Measurements from ENCODE around the gene SIK2. TPM values are rescaled to one million over a fixed set of nuclear protein-coding genes. Genes with fewer than 3 reads are reported as not detected.

SIK2 gene
- total and polyA plus RNA-seq, 2 experiments from 2014 or later, result 1.5 to 14.2 TPM

DNA sequence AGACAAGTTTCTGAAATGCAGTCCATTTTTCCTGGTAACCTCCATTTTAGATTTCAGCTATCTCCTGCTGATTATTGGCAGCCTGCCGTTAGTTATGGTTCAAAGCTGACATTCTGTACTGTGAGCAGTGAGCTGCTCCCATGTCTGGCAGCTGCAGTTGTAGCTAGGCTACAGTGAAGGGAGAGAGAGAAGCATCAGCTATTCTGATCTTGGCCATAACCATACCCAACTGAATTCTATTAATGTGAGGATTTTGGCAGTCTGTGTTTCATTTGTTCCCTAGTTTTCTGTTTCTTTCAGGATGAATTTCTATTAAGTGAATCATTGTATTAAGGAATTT, 33.4 kb downstream of the SIK2 start:
- DNase-seq (ENCODE audit: low read depth in 1 of 2, low spot score in 1 of 2), result peak in 1 of 2 donors; percentile 76
- no peak overlapping the region for H3K27ac ChIP-seq
- H3K4me1 ChIP-seq (ENCODE audit: low read depth), result peaks cover 6% of the 10 kb centered on the region

DNA sequence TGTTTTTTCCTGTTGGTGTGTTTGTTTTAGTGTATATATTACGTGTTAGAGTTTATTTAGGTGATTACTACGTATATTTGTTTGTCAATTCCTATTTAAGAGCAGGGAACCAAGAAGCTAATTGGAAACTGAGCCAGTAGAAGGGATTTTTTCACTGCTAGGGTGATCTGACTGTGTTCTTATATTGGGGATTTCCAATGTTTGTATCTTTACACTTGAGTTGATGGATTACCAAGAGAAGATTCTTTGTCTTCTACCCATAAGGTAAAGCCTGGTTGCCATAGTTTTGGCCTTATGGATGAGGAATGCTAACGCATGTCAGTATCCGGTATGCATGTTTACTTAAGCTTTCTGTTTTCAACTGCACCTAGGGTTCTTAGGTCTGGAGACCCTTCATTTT, 35.6 kb downstream of the SIK2 start:
- H3K36me3 ChIP-seq, result no peaks in the 10 kb centered on the region
- TF ChIP-seq, protein P1, sequence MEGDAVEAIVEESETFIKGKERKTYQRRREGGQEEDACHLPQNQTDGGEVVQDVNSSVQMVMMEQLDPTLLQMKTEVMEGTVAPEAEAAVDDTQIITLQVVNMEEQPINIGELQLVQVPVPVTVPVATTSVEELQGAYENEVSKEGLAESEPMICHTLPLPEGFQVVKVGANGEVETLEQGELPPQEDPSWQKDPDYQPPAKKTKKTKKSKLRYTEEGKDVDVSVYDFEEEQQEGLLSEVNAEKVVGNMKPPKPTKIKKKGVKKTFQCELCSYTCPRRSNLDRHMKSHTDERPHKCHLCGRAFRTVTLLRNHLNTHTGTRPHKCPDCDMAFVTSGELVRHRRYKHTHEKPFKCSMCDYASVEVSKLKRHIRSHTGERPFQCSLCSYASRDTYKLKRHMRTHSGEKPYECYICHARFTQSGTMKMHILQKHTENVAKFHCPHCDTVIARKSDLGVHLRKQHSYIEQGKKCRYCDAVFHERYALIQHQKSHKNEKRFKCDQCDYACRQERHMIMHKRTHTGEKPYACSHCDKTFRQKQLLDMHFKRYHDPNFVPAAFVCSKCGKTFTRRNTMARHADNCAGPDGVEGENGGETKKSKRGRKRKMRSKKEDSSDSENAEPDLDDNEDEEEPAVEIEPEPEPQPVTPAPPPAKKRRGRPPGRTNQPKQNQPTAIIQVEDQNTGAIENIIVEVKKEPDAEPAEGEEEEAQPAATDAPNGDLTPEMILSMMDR (IDR thresholded peaks at IDR 0.05; ENCODE audit: low read depth, low read length), result no peak
- H3K9me3 ChIP-seq (ENCODE audit: low read depth), result no peaks in the 10 kb centered on the region
- DNase-seq (ENCODE audit: low read depth in 1 of 2, low spot score in 1 of 2), result no peak
- peaks cover 2% of the 10 kb centered on the region for H3K4me1 ChIP-seq (ENCODE audit: low read depth)
- H3K4me3 ChIP-seq, result no peak overlapping the region
- no peak overlapping the region for H3K27ac ChIP-seq
- no peaks in the 10 kb centered on the region for H3K27me3 ChIP-seq

More for the DNA sequence above, 33.4 kb downstream of the SIK2 start:
- H3K9me3 ChIP-seq (ENCODE audit: low read depth), result no peaks in the 10 kb centered on the region
- H3K27me3 ChIP-seq, result no peaks in the 10 kb centered on the region
- TF ChIP-seq, protein P1 (IDR thresholded peaks at IDR 0.05; ENCODE audit: low read depth, low read length), result no peak
- H3K4me3 ChIP-seq, result no peak overlapping the region
- H3K36me3 ChIP-seq, result no peaks in the 10 kb centered on the region

DNA sequence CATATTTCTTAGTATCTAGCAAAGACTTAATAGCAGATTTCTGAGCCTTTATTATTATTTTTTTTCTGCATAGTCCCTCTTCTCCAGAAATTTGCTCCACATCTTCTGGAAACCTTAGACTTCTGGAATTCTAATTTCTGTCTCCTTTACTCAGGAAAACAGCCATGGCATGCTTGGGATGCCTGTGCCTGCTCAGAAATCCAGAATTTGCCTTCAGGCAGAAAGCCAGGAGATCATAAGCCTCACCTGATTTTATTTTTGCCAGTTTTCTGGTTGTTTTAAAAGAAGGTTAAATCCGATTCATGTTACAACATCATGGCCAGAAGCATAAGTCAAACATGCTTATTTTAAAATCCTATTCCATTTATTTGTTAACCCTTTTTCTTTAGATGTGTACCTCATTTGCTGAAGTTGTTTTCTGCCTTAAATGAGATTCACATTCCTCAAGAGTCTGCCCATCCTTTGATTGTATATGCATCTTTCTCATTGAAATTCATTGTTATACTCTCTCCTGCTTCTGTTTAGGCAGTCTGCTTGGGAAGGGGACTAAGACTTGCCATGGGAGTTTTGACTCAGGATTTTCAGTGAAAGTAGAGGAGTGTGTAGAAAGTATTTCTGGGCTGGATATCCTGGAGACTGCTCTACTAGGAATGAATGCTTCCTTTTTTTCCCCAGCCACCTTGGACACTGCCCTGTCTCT, 37.1 kb downstream of the SIK2 start:
- no peaks in the 10 kb centered on the region for H3K36me3 ChIP-seq
- no peaks in the 10 kb centered on the region for H3K9me3 ChIP-seq (ENCODE audit: low read depth)
- H3K27me3 ChIP-seq, result no peaks in the 10 kb centered on the region
- no peak overlapping the region for H3K4me3 ChIP-seq
- H3K27ac ChIP-seq, result no peak overlapping the region
- DNase-seq (ENCODE audit: low read depth in 1 of 2, low spot score in 1 of 2), result no peak
- TF ChIP-seq, protein P1 (IDR thresholded peaks at IDR 0.05; ENCODE audit: low read depth, low read length), result no peak
- H3K4me1 ChIP-seq (ENCODE audit: low read depth), result no peaks in the 10 kb centered on the region

DNA sequence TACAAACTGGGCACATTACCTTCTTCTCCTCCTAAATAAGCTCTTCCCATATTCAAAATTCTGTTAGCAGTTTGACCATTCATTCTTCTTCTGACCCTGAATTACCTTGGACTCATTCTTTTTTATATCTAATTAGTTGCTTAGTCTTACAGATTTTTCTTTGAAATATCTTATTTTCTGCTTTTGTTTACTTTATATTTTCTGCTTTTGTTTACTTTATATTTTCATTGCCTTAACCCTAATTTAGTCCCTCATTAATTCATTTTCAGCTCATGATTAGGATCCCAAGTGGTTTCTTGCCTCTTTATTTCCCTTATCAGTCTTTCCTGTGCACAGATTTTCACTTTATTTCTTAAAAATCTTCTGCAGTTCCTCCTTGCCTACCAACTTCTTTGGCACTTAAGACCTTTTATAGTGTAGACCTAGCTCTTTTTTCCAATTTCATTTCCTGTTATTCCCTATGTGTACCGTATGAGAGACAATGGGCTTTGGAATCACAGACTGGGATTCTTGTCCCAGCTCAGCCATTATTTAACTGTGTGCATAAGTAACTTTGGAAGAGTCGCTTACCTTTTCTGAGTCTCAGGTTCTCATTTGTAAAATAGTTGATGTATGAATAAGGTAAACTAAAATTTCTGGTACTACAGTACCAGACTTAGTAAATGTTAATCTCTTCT, 39.2 kb downstream of the SIK2 start:
- DNase-seq (ENCODE audit: low read depth in 1 of 2, low spot score in 1 of 2), result no peak
- TF ChIP-seq, protein P1 (IDR thresholded peaks at IDR 0.05; ENCODE audit: low read depth, low read length), result no peak
- H3K36me3 ChIP-seq, result no peaks in the 10 kb centered on the region

DNA sequence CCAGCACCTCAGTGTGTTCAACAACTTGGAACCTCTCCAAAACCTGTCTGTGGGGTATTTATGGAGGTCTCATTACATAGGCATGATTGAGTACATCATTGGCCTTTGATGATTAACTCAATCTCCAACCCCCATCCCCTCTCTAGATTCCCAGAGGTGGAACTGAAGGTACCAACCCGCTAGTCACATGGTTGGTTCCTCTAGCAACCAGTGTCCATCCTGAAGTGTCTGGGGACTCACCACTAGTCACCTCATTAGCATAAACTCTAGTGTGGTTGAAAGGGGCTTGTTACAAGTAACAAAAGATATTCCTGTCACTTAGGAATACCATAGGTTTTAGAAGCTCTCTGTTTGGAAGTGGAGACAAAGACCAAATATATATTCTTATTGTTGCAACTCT, 40.3 kb downstream of the SIK2 start:
- TF ChIP-seq, protein P1 (IDR thresholded peaks at IDR 0.05; ENCODE audit: low read depth, low read length), result no peak
- no peak overlapping the region for H3K27ac ChIP-seq
- DNase-seq (ENCODE audit: low read depth in 1 of 2, low spot score in 1 of 2), result no peak
- H3K4me3 ChIP-seq, result no peak overlapping the region
- no peaks in the 10 kb centered on the region for H3K4me1 ChIP-seq (ENCODE audit: low read depth)
- no peaks in the 10 kb centered on the region for H3K36me3 ChIP-seq
- H3K9me3 ChIP-seq (ENCODE audit: low read depth), result no peaks in the 10 kb centered on the region
- no peaks in the 10 kb centered on the region for H3K27me3 ChIP-seq

More for the DNA sequence above, 39.2 kb downstream of the SIK2 start:
- H3K4me1 ChIP-seq (ENCODE audit: low read depth), result no peaks in the 10 kb centered on the region
- H3K4me3 ChIP-seq, result no peak overlapping the region
- no peak overlapping the region for H3K27ac ChIP-seq
- H3K27me3 ChIP-seq, result no peaks in the 10 kb centered on the region
- H3K9me3 ChIP-seq (ENCODE audit: low read depth), result no peaks in the 10 kb centered on the region
